ENCODE data around the gene DGCR8. TPM values are rescaled to one million over a fixed set of nuclear protein-coding genes. Genes with fewer than 3 reads are reported as not detected.

DGCR8 gene
- total RNA-seq, 2 donors from 2014 or later: 23.7 to 47.3 TPM

GRCh38 chr22:20140521-20140964, 60.5 kb downstream of the DGCR8 start:
- H3K27ac ChIP-seq: no peak overlapping the region
- H3K36me3 ChIP-seq: peaks cover 4% of the 10 kb centered on the region
- DNase-seq (ENCODE audit: low spot score) (no peak), ATAC-seq (ENCODE audit: insufficient number of reproducible peaks, low FRiP score, low read depth) (no peak)
- H3K27me3 ChIP-seq (replicated peaks; ENCODE audit: insufficient read depth): no peaks in the 10 kb centered on the region
- peaks cover 24 to 35% of the 10 kb centered on the region in 2 donors for H3K4me1 ChIP-seq (ENCODE audit: control insufficient read depth in 1 of 2, low read depth in 2 of 2)
- no peak overlapping the region for H3K4me3 ChIP-seq
- H3K9me3 ChIP-seq: no peaks in the 10 kb centered on the region
- no peak for TF ChIP-seq CTCF (IDR thresholded peaks at IDR 0.05)

- ATAC-seq (ENCODE audit: insufficient number of reproducible peaks, low FRiP score, low read depth) (no peak), DNase-seq (ENCODE audit: low spot score) (no peak)
- Histone ChIP-seq H3K27me3 (replicated peaks; ENCODE audit: insufficient read depth) (no peaks in the 10 kb centered on the region), H3K4me3 (no peak overlapping the region), H3K27ac (no peak overlapping the region), H3K36me3 (peaks cover 4% of the 10 kb centered on the region), H3K9me3 (no peaks in the 10 kb centered on the region), H3K4me1 (ENCODE audit: control insufficient read depth in 1 of 2, low read depth in 2 of 2) (peaks cover 15 to 26% of the 10 kb centered on the region in 2 donors)
- TF ChIP-seq CTCF (IDR thresholded peaks at IDR 0.05): no peak
Measured at GRCh38 chr22:20141186-20142077, 61.4 kb downstream of the DGCR8 start.

GRCh38 chr22:20142711-20143621, 62.9 kb downstream of the DGCR8 start:
- no peak for ATAC-seq (ENCODE audit: insufficient number of reproducible peaks, low FRiP score, low read depth)

GRCh38 chr22:20143883-20144665, 64.0 kb downstream of the DGCR8 start:
- ATAC-seq (ENCODE audit: insufficient number of reproducible peaks, low FRiP score, low read depth) (no peak), DNase-seq (ENCODE audit: low spot score) (no peak)
- H3K27me3 ChIP-seq (replicated peaks; ENCODE audit: insufficient read depth): no peaks in the 10 kb centered on the region
- H3K4me1 ChIP-seq (ENCODE audit: control insufficient read depth in 1 of 2, low read depth in 2 of 2): peaks cover 0 to 4% of the 10 kb centered on the region in 2 donors
- H3K9me3 ChIP-seq: no peaks in the 10 kb centered on the region
- H3K27ac ChIP-seq: no peak overlapping the region
- TF ChIP-seq CTCF (IDR thresholded peaks at IDR 0.05): no peak
- peaks cover 4% of the 10 kb centered on the region for H3K36me3 ChIP-seq
- no peak overlapping the region for H3K4me3 ChIP-seq

More at GRCh38 chr22:20142711-20143621, 62.9 kb downstream of the DGCR8 start:
- no peak overlapping the region for H3K27ac ChIP-seq
- no peak for DNase-seq (ENCODE audit: low spot score)
- no peaks in the 10 kb centered on the region for H3K27me3 ChIP-seq (replicated peaks; ENCODE audit: insufficient read depth)
- TF ChIP-seq CTCF (IDR thresholded peaks at IDR 0.05): no peak
- H3K36me3 ChIP-seq: peaks cover 4% of the 10 kb centered on the region
- no peak overlapping the region for H3K4me3 ChIP-seq
- no peaks in the 10 kb centered on the region for H3K9me3 ChIP-seq
- peaks cover 3 to 10% of the 10 kb centered on the region in 2 donors for H3K4me1 ChIP-seq (ENCODE audit: control insufficient read depth in 1 of 2, low read depth in 2 of 2)

All from thoracic aorta (tissue), 2 donors.